GM06990 (cell line): Measurements from ENCODE around the gene DTNA.
"Not testable (repeated sequence)": the region's sequence is repeated elsewhere in the genome, so short reads cannot be mapped to it uniquely, and the experiment has no call there.

ENCODE experiments used
- DNase-seq: peaks from one replicate; pipeline ENCODE4 v3.0.0-alpha.2; 2011; ENCODE audit not compliant: insufficient read length; ENCODE audit errors: extremely low read depth
- H3K27me3 ChIP-seq: replicated peaks from 2 replicates; pipeline ENCODE4 v1.6.0; 2011; ENCODE audit warnings: low read length; ENCODE audit not compliant: control insufficient read depth, insufficient read depth
- H3K36me3 ChIP-seq: 2 replicates; pipeline ENCODE4 v1.5.1; 2011; ENCODE audit warnings: low read length; ENCODE audit not compliant: control insufficient read depth, insufficient read depth
- H3K4me3 ChIP-seq: replicated peaks from 2 replicates; pipeline ENCODE4 v1.5.1; 2011; ENCODE audit warnings: low read depth, mild to moderate bottlenecking, control low read depth, low read length
- CTCF ChIP-seq: IDR thresholded peaks from 2 replicates; pipeline ENCODE4 v1.5.1; 2011; ENCODE audit warnings: low read length, control low read depth, mild to moderate bottlenecking, inconsistent platforms; ENCODE audit not compliant: insufficient read depth, poor library complexity, severe bottlenecking

DTNA gene

DNA sequence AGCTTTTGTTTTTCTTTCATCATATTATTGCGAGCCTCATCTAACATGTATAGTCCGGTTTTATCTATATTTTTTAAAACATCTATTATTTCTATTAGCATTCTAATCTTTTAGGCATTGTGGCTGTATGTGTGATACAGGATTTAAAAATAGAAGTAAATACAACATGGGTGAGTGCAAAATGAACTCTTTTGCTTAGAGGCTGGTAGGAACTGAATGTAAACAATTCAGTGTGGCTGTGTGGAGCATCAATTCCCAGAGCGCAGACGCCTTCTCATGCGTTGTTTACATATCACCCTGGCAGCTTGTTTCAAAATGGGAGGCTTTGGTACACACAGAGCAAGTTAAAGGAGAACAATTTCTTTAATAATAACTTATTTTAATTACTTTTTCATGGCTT is 836 bp downstream of the DTNA start:
- H3K36me3 ChIP-seq: no peaks in the 10 kb centered on the region
- DNase-seq: no peak
- no peak overlapping the region for H3K4me3 ChIP-seq
- H3K27me3 ChIP-seq: no peaks in the 10 kb centered on the region
- no peak for TF ChIP-seq CTCF

DNA sequence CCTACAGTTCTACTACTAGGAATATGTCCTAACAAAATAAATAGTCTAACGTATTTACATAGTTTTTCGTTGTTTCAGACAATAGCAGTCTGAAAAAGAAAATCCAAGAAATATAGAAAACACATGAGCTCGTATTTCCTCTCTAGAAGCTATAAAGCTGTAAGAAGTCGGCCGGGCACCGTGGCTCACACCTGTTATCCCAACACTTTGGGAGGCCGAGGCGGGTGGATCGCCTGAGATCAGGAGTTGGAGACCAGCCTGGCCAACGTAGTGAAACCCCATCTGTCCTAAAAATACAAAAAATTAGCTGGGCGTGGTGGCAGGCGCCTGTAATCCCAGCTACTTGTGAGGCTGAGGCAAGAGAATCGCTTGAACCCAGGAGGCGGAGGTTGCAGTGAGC is 6.0 kb downstream of the DTNA start:
- not testable (repeated sequence) for H3K36me3 ChIP-seq, DNase-seq, H3K27me3 ChIP-seq, H3K4me3 ChIP-seq

DNA sequence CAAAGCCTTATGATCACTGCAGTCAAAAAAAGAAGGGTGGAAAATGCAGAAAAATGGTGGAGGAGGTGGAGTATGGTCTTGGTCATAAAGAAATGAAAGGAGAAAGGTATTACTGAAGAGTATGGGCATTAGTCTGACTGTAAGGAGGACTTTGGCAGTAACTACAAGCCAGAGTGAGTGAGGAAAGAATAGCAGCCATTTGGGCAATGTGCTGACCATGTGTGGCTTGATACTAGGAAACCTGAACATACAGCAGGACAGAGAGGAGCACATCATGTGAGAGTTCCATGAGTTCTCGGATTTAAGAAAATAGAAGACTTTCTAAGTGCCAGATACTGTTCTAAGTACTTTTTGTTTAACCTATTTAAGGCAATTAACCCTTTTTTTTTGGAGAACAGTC is 8.5 kb downstream of the DTNA start:
- no peaks in the 10 kb centered on the region for H3K27me3 ChIP-seq
- no peak for TF ChIP-seq CTCF
- H3K36me3 ChIP-seq: no peaks in the 10 kb centered on the region
- no peak overlapping the region for H3K4me3 ChIP-seq
- no peak for DNase-seq

- H3K27me3 ChIP-seq: no peaks in the 10 kb centered on the region
- no peaks in the 10 kb centered on the region for H3K36me3 ChIP-seq
- TF ChIP-seq CTCF: no peak
- no peak overlapping the region for H3K4me3 ChIP-seq
- no peak for DNase-seq
Measured at GRCh38 chr18:34720220-34720619, 10.1 kb downstream of the DTNA start.

GRCh38 chr18:34723143-34723542 is 13.0 kb downstream of the DTNA start:
- Histone ChIP-seq H3K27me3 (no peaks in the 10 kb centered on the region), H3K4me3 (no peak overlapping the region), H3K36me3 (no peaks in the 10 kb centered on the region)
- DNase-seq: no peak
- TF ChIP-seq CTCF: no peak

DNA sequence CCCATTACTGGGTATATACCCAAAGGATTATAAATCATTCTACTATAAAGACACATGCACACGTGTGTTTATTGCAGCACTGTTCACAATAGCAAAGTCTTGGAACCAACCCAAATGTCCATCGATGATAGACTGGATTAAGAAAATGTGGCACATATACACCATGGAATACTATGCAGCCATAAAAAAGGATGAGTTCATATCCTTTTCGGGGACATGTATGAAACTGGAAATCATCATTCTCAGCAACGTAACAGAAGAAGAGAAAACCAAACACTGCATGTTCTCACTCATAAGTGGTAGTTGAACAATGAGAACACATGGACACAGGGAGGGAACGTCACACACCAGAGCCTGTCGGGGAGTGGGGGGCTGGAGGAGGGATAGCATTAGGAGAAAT is 15.6 kb downstream of the DTNA start:
- DNase-seq, H3K4me3 ChIP-seq, H3K27me3 ChIP-seq, H3K36me3 ChIP-seq: not testable (repeated sequence)

DNA sequence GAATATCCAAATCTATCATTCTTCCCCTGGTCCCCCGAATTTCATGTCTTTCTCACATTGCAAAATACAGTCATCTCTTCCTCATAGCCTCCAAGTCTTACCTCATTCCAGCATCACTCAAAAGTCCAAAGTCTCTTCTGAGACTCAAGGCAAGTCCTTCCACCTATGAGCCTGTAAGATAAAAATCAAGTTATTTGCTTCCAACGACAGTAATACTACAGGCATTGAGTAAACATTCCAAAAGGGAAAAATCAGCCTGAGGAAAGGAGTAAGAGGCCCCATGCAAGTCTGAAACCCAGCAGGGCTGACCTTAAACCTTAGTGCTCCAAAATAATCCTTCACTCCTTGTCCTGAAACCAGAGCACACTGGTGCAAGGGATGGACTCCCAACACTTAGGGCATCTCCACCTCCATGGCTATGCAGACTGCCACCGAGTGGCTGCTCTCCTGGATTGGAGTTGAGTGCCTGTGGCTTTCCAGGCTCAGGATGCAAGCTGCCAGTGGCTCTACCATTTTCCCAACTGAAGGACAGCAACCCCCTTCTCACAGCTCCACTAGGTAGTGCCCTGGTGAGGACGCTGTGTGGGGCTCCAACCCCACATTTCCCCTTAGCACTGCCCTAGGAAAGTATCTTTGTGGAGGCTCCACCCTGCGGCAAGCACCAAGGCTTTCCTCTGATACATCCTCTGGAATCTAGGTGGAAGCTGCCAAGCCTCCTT is 16.3 kb downstream of the DTNA start:
- H3K27me3 ChIP-seq: no peaks in the 10 kb centered on the region
- no peak overlapping the region for H3K4me3 ChIP-seq
- no peak for DNase-seq
- H3K36me3 ChIP-seq: no peaks in the 10 kb centered on the region
- no peak for TF ChIP-seq CTCF
